IPS-18a (cell line): ENCODE measurements around the gene CPNE9.

Experiments
- H3K27ac ChIP-seq: one replicate; pipeline ENCODE4 v1.5.1; 2013; ENCODE audit warnings: low read length
- H3K27me3 ChIP-seq: one replicate; pipeline ENCODE4 v1.6.1; 2013; ENCODE audit warnings: mild to moderate bottlenecking, low read length; ENCODE audit not compliant: control insufficient read depth, insufficient read depth
- H3K36me3 ChIP-seq: one replicate; pipeline ENCODE4 v1.6.1; 2013; ENCODE audit warnings: low read depth, low read length; ENCODE audit not compliant: control insufficient read depth
- H3K4me1 ChIP-seq: one replicate; pipeline ENCODE4 v1.6.1; 2013; ENCODE audit warnings: low read depth, low read length; ENCODE audit not compliant: control insufficient read depth
- H3K4me3 ChIP-seq: one replicate; pipeline ENCODE4 v1.5.1; 2013; ENCODE audit warnings: low read length
- H3K9ac ChIP-seq: one replicate; pipeline ENCODE4 v1.6.1; 2013; ENCODE audit warnings: mild to moderate bottlenecking, low read length, moderate library complexity
- H3K9me3 ChIP-seq: one replicate; pipeline ENCODE4 v1.6.1; 2013; ENCODE audit warnings: low read depth, low read length; ENCODE audit not compliant: control insufficient read depth

CPNE9 gene

GRCh38 chr3:9703736-9704346 lies at the start of gene CPNE9:
TSS of gene CPNE9 (plus strand) at chr3:9703833. CDS start at chr3:9703997, 164 bp downstream.
- H3K4me3 ChIP-seq, result peak within 1 kb of the TSS; percentile 61

GRCh38 chr3:9659849-9660248 lies 43.8 kb upstream of the CPNE9 start:
- no peaks in the 10 kb centered on the region for H3K27me3 ChIP-seq
- no peaks in the 10 kb centered on the region for H3K4me1 ChIP-seq
- peaks cover 28% of the 10 kb centered on the region for H3K36me3 ChIP-seq
- no peaks in the 10 kb centered on the region for H3K9me3 ChIP-seq
- no peak overlapping the region for H3K4me3 ChIP-seq
- no peak overlapping the region for H3K27ac ChIP-seq
- H3K9ac ChIP-seq, result no peak overlapping the region

More at GRCh38 chr3:9703736-9704346, at the start of gene CPNE9:
- no peaks in the 10 kb centered on the region for H3K9me3 ChIP-seq
- no peaks in the 10 kb centered on the region for H3K4me1 ChIP-seq
- peaks cover 16% of the 10 kb centered on the region for H3K27me3 ChIP-seq
- no peak within 1 kb of the TSS for H3K27ac ChIP-seq
- no peaks in the 10 kb centered on the region for H3K36me3 ChIP-seq
- H3K9ac ChIP-seq, result no peak within 1 kb of the TSS

GRCh38 chr3:9660972-9661371 lies 42.7 kb upstream of the CPNE9 start:
- Histone ChIP-seq H3K27ac (no peak overlapping the region), H3K9me3 (no peaks in the 10 kb centered on the region), H3K4me3 (no peak overlapping the region), H3K9ac (no peak overlapping the region), H3K4me1 (no peaks in the 10 kb centered on the region), H3K27me3 (no peaks in the 10 kb centered on the region), H3K36me3 (peaks cover 27% of the 10 kb centered on the region)

- Histone ChIP-seq H3K36me3 (peaks cover 43% of the 10 kb centered on the region), H3K27ac (no peak overlapping the region), H3K9me3 (no peaks in the 10 kb centered on the region), H3K27me3 (no peaks in the 10 kb centered on the region), H3K4me1 (no peaks in the 10 kb centered on the region), H3K4me3 (no peak overlapping the region), H3K9ac (no peak overlapping the region)
Measured at GRCh38 chr3:9664119-9664751, 39.4 kb upstream of the CPNE9 start.

- Histone ChIP-seq H3K9me3 (no peaks in the 10 kb centered on the region), H3K27me3 (no peaks in the 10 kb centered on the region), H3K27ac (no peak overlapping the region), H3K36me3 (peaks cover 53% of the 10 kb centered on the region), H3K4me3 (no peak overlapping the region), H3K4me1 (no peaks in the 10 kb centered on the region), H3K9ac (no peak overlapping the region)
Measured at GRCh38 chr3:9666704-9667445, 36.8 kb upstream of the CPNE9 start.

GRCh38 chr3:9669277-9669676 lies 34.4 kb upstream of the CPNE9 start:
- Histone ChIP-seq H3K9me3 (no peaks in the 10 kb centered on the region), H3K36me3 (peaks cover 60% of the 10 kb centered on the region), H3K4me1 (no peaks in the 10 kb centered on the region), H3K27ac (no peak overlapping the region), H3K4me3 (no peak overlapping the region), H3K27me3 (no peaks in the 10 kb centered on the region), H3K9ac (no peak overlapping the region)

GRCh38 chr3:9669720-9670432 lies 33.8 kb upstream of the CPNE9 start:
- no peak overlapping the region for H3K27ac ChIP-seq
- peaks cover 58% of the 10 kb centered on the region for H3K36me3 ChIP-seq
- no peaks in the 10 kb centered on the region for H3K27me3 ChIP-seq
- no peak overlapping the region for H3K9ac ChIP-seq
- no peaks in the 10 kb centered on the region for H3K4me1 ChIP-seq
- no peaks in the 10 kb centered on the region for H3K9me3 ChIP-seq
- no peak overlapping the region for H3K4me3 ChIP-seq

GRCh38 chr3:9673082-9673481 lies 30.6 kb upstream of the CPNE9 start:
- Histone ChIP-seq H3K36me3 (peaks cover 62% of the 10 kb centered on the region), H3K4me3 (no peak overlapping the region), H3K9me3 (no peaks in the 10 kb centered on the region), H3K4me1 (no peaks in the 10 kb centered on the region), H3K9ac (no peak overlapping the region), H3K27ac (no peak overlapping the region), H3K27me3 (no peaks in the 10 kb centered on the region)

GRCh38 chr3:9673752-9674151 lies 29.9 kb upstream of the CPNE9 start:
- Histone ChIP-seq H3K4me1 (no peaks in the 10 kb centered on the region), H3K36me3 (peaks cover 63% of the 10 kb centered on the region), H3K9ac (no peak overlapping the region), H3K4me3 (no peak overlapping the region), H3K27me3 (no peaks in the 10 kb centered on the region), H3K9me3 (no peaks in the 10 kb centered on the region), H3K27ac (no peak overlapping the region)

GRCh38 chr3:9675736-9676290 lies 27.8 kb upstream of the CPNE9 start:
- Histone ChIP-seq H3K36me3 (peaks cover 73% of the 10 kb centered on the region), H3K9me3 (no peaks in the 10 kb centered on the region), H3K9ac (no peak overlapping the region), H3K27me3 (no peaks in the 10 kb centered on the region), H3K4me1 (no peaks in the 10 kb centered on the region), H3K4me3 (no peak overlapping the region), H3K27ac (no peak overlapping the region)

GRCh38 chr3:9676785-9677184 lies 26.8 kb upstream of the CPNE9 start:
- no peak overlapping the region for H3K27ac ChIP-seq
- H3K9ac ChIP-seq, result no peak overlapping the region
- H3K4me1 ChIP-seq, result no peaks in the 10 kb centered on the region
- no peak overlapping the region for H3K4me3 ChIP-seq
- H3K9me3 ChIP-seq, result no peaks in the 10 kb centered on the region
- H3K27me3 ChIP-seq, result no peaks in the 10 kb centered on the region
- H3K36me3 ChIP-seq, result peaks cover 70% of the 10 kb centered on the region
